Common myeloid progenitor, CD34-positive (primary cell): ENCODE results near the gene ST3GAL2.

Source experiments
- CTCF ChIA-PET: fragments of 350-600 bp; sonication (Branson Sonifier 250); formaldehyde crosslinking; loops from one replicate; lab custom pipeline; 2021; ENCODE audit warnings: antibody characterized with exemption; lab: Charles Lee
- POLR2A ChIA-PET: fragments of 350-600 bp; sonication (Branson Sonifier 250); formaldehyde crosslinking; loops from one replicate; lab custom pipeline; 2021; ENCODE audit warnings: antibody characterized with exemption; lab: Charles Lee
- DNase-seq, 3 donors: peaks; one replicate each; pipeline versions ENCODE4 v3.0.0 to v3.0.0-alpha.2; 2013
- H3K27ac ChIP-seq, 2 experiments: 1 replicate in 1 of 2; 2 replicates in 1 of 2; pipeline ENCODE4 v1.7.0; 2013; ENCODE audit warnings: inconsistent platforms in 2 of 2, low read length in 2 of 2, mild to moderate bottlenecking in 2 of 2, low read depth in 1 of 2, moderate library complexity in 1 of 2; ENCODE audit not compliant: severe bottlenecking in 2 of 2, insufficient read depth in 1 of 2, poor library complexity in 1 of 2
- H3K27me3 ChIP-seq, 5 experiments: replicated peaks in 2 of 5; 1 replicate in 3 of 5; 2 replicates in 2 of 5; pipeline versions ENCODE4 v1.6.1 to v1.7.0; 2013; ENCODE audit warnings: low read length in 4 of 5, mild to moderate bottlenecking in 2 of 5, moderate library complexity in 2 of 5, inconsistent platforms in 1 of 5; ENCODE audit not compliant: insufficient read depth in 5 of 5, control insufficient read depth in 4 of 5
- H3K36me3 ChIP-seq, 4 experiments: 1 replicate in 2 of 4; 2 replicates in 2 of 4; pipeline versions ENCODE4 v1.6.1 to v1.7.0; 2013; ENCODE audit warnings: low read length in 3 of 4, control low read depth in 1 of 4, mild to moderate bottlenecking in 1 of 4; ENCODE audit not compliant: control insufficient read depth in 4 of 4, insufficient read depth in 4 of 4
- H3K4me1 ChIP-seq, 4 experiments: 1 replicate in 3 of 4; 2 replicates in 1 of 4; pipeline versions ENCODE4 v1.6.1 to v1.7.1; 2013; ENCODE audit warnings: low read length in 3 of 4, mild to moderate bottlenecking in 3 of 4, control low read depth in 1 of 4, inconsistent platforms in 1 of 4, moderate library complexity in 1 of 4; ENCODE audit not compliant: control insufficient read depth in 4 of 4, insufficient read depth in 4 of 4; ENCODE audit errors: control extremely low read depth in 1 of 4
- H3K4me3 ChIP-seq, 7 experiments: 1 replicate in 4 of 7; 2 replicates in 3 of 7; pipeline versions ENCODE4 v1.5.1 to v1.7.0; 2013; ENCODE audit warnings: mild to moderate bottlenecking in 7 of 7, low read length in 6 of 7, moderate library complexity in 6 of 7, inconsistent platforms in 2 of 7, low read depth in 2 of 7, control low read depth in 1 of 7; ENCODE audit not compliant: insufficient read depth in 4 of 7, control insufficient read depth in 1 of 7; ENCODE audit errors: extremely low read depth in 1 of 7
- H3K9me3 ChIP-seq, 5 experiments: 1 replicate in 4 of 5; 2 replicates in 1 of 5; pipeline versions ENCODE4 v1.6.1 to v1.7.1; 2013; ENCODE audit warnings: low read length in 4 of 5, mild to moderate bottlenecking in 2 of 5, inconsistent platforms in 1 of 5, low read depth in 1 of 5, moderate library complexity in 1 of 5; ENCODE audit not compliant: control insufficient read depth in 4 of 5, insufficient read depth in 2 of 5; ENCODE audit errors: control extremely low read depth in 1 of 5
- WGBS: methylation state at CpG from one replicate; pipeline ENCODE4 v1.1.5; 2013; ENCODE audit not compliant: insufficient coverage; 5-methylcytosine and 5-hydroxymethylcytosine counted together

The ST3GAL2 gene

GRCh38 chr16:70480127-70481105 is 41.5 kb upstream of the ST3GAL2 start:
- ChIA-PET POLR2A (no interaction called here), CTCF (interaction anchor here (1.0 to 4.0 kb wide), 4 partner anchors 12 to 107 kb away, joined by 3 to 16 read pairs (median 4); no protein-coding TSS in a partner anchor)
- no peaks in the 10 kb centered on the region for H3K9me3 ChIP-seq
- H3K4me1 ChIP-seq = peaks cover 0 to 16% (median 3%) of the 10 kb centered on the region in 4 experiments
- WGBS = 92% methylated on average over 17 of the region's 17 CpGs
- H3K36me3 ChIP-seq = peaks cover 5 to 58% (median 43%) of the 10 kb centered on the region in 4 experiments
- no peak overlapping the region for H3K27ac ChIP-seq
- DNase-seq = no peak
- no peak overlapping the region for H3K4me3 ChIP-seq
- no peaks in the 10 kb centered on the region for H3K27me3 ChIP-seq

- POLR2A ChIA-PET = interaction anchor here (1.6 kb wide), 1 partner anchor 99 kb away, joined by 3 read pairs; no protein-coding TSS in a partner anchor
- Histone ChIP-seq H3K4me1 (peaks cover 0 to 16% (median 3%) of the 10 kb centered on the region in 4 experiments), H3K9me3 (no peaks in the 10 kb centered on the region), H3K36me3 (peaks cover 5 to 55% (median 42%) of the 10 kb centered on the region in 4 experiments), H3K27me3 (no peaks in the 10 kb centered on the region), H3K27ac (no peak overlapping the region), H3K4me3 (no peak overlapping the region)
- CTCF ChIA-PET = interaction anchor here (1.0 to 4.0 kb wide), 7 partner anchors 9 to 111 kb away, joined by 3 to 16 read pairs (median 4); no protein-coding TSS in a partner anchor
- 50% methylated on average over 7 of the region's 10 CpGs for WGBS
- DNase-seq = peak in 1 of 3 donors; percentile 11
Observed at GRCh38 chr16:70478912-70479341, 40.0 kb upstream of the ST3GAL2 start.

GRCh38 chr16:70478169-70478568 is 39.3 kb upstream of the ST3GAL2 start:
- no peak overlapping the region for H3K27ac ChIP-seq
- ChIA-PET POLR2A (interaction anchor here (1.6 kb wide), 1 partner anchor 98 kb away, joined by 3 read pairs; no protein-coding TSS in a partner anchor), CTCF (interaction anchor here (1.3 to 4.0 kb wide), 7 partner anchors 9 to 110 kb away, joined by 3 to 16 read pairs (median 3); no protein-coding TSS in a partner anchor)
- no peak for DNase-seq
- no peak overlapping the region for H3K4me3 ChIP-seq
- no peaks in the 10 kb centered on the region for H3K27me3 ChIP-seq
- peaks cover 5 to 48% (median 36%) of the 10 kb centered on the region in 4 experiments for H3K36me3 ChIP-seq
- 85% methylated on average over 6 of the region's 8 CpGs for WGBS
- H3K4me1 ChIP-seq = peaks cover 0 to 16% (median 3%) of the 10 kb centered on the region in 4 experiments
- no peaks in the 10 kb centered on the region for H3K9me3 ChIP-seq

- H3K36me3 ChIP-seq = peaks cover 3 to 35% (median 28%) of the 10 kb centered on the region in 4 experiments
- H3K9me3 ChIP-seq = no peaks in the 10 kb centered on the region
- DNase-seq = peak in 1 of 3 donors; percentile 8
- no peaks in the 10 kb centered on the region for H3K27me3 ChIP-seq
- no peak overlapping the region for H3K4me3 ChIP-seq
- ChIA-PET CTCF (no interaction called here), POLR2A (no interaction called here)
- 96% methylated on average over 11 of the region's 13 CpGs for WGBS
- no peak overlapping the region for H3K27ac ChIP-seq
- H3K4me1 ChIP-seq = peaks cover 0 to 16% (median 3%) of the 10 kb centered on the region in 4 experiments
Observed at GRCh38 chr16:70476272-70477020, 37.5 kb upstream of the ST3GAL2 start.

- no peak overlapping the region for H3K27ac ChIP-seq
- 96% methylated on average over 19 of the region's 24 CpGs for whole genome bisulfite sequencing
- H3K4me3 ChIP-seq = no peak overlapping the region
- H3K36me3 ChIP-seq = peaks cover 3 to 26% (median 16%) of the 10 kb centered on the region in 4 experiments
- ChIA-PET CTCF (interaction anchor here (0.6 to 2.2 kb wide), 3 partner anchors 81 to 108 kb away, joined by 3 to 12 read pairs (median 3); no protein-coding TSS in a partner anchor), POLR2A (no interaction called here)
- no peaks in the 10 kb centered on the region for H3K27me3 ChIP-seq
- no peaks in the 10 kb centered on the region for H3K9me3 ChIP-seq
- peaks cover 0 to 16% (median 3%) of the 10 kb centered on the region in 4 experiments for H3K4me1 ChIP-seq
- DNase-seq = no peak
Observed at GRCh38 chr16:70475054-70475871, 36.4 kb upstream of the ST3GAL2 start.
